Smooth muscle cell (in vitro differentiated cells): ENCODE measurements around the gene ZNF609. TPM values are rescaled to one million over a fixed set of nuclear protein-coding genes. Genes with fewer than 3 reads are reported as not detected.

Source experiments
- DNase-seq: peaks from one replicate; lab custom pipeline; 2025; ENCODE audit not compliant: unreplicated experiment; lab: John Stamatoyannopoulos, UW
- H2AFZ ChIP-seq: fragments of 200-600 bp; sonication (generic); 2 replicates; pipeline ENCODE4 v1.6.0; 2016; ENCODE audit warnings: antibody characterized with exemption, low read depth, mild to moderate bottlenecking
- H3F3A ChIP-seq: fragments of 200-600 bp; sonication (generic); 2 replicates; pipeline ENCODE4 v1.6.0; 2017; ENCODE audit warnings: antibody characterized with exemption, low read depth
- H3K27ac ChIP-seq: fragments of 200-600 bp; sonication (generic); 2 replicates; pipeline ENCODE4 v1.5.1; 2016; ENCODE audit warnings: low read depth, mild to moderate bottlenecking
- H3K27me3 ChIP-seq: fragments of 200-600 bp; sonication (generic); 2 replicates; pipeline ENCODE4 v1.6.1; 2016; ENCODE audit warnings: low read depth, mild to moderate bottlenecking
- H3K36me3 ChIP-seq: fragments of 200-600 bp; sonication (generic); 2 replicates; pipeline ENCODE4 v1.5.1; 2016; ENCODE audit warnings: low read depth
- H3K4me1 ChIP-seq: fragments of 200-600 bp; sonication (generic); 2 replicates; pipeline ENCODE4 v1.5.1; 2016; ENCODE audit warnings: low read depth
- H3K4me2 ChIP-seq: fragments of 200-600 bp; sonication (generic); 2 replicates; pipeline ENCODE4 v1.6.0; 2016; ENCODE audit warnings: mild to moderate bottlenecking
- H3K4me3 ChIP-seq: fragments of 200-600 bp; sonication (generic); 2 replicates; pipeline ENCODE4 v1.5.1; 2016; ENCODE audit warnings: mild to moderate bottlenecking
- H3K79me2 ChIP-seq: fragments of 200-600 bp; sonication (generic); 2 replicates; pipeline ENCODE4 v1.6.0; 2016; ENCODE audit warnings: low read depth, mild to moderate bottlenecking
- H3K9ac ChIP-seq: fragments of 200-600 bp; sonication (generic); 2 replicates; pipeline ENCODE4 v1.6.0; 2016; ENCODE audit warnings: low read depth
- H3K9me3 ChIP-seq: fragments of 200-600 bp; sonication (generic); replicated peaks from 2 replicates; pipeline ENCODE4 v1.5.1; 2016; ENCODE audit warnings: low read depth
- H4K20me1 ChIP-seq: fragments of 200-600 bp; sonication (generic); 2 replicates; pipeline ENCODE4 v1.6.0; 2016; ENCODE audit warnings: low read depth
- WGBS: methylation state at CpG from one replicate; pipeline ENCODE4 v1.1.7; 2016; ENCODE audit warnings: low lambda C conversion rate; 5-methylcytosine and 5-hydroxymethylcytosine counted together
- polyA plus RNA-seq: library from polyadenylated mRNA; unstranded; fragments of >200 nt; fragmentation: Nextera tagmentation; extraction: Ambion mirVana; gene quantifications from 2 replicates; pipeline ENCODE4 v1.2.1, GENCODE V29; 2016
- total RNA-seq: library from RNA; depleted of rRNA; stranded (reverse); fragments of >200 nt; gene quantifications from 2 replicates; pipeline ENCODE4 v1.2.3, GENCODE V29; 2014
- TF ChIP-seq, protein P1 (sequence below): fragments of 200-600 bp; sonication (generic); IDR thresholded peaks from 2 replicates; pipeline ENCODE4 v1.5.1; 2017; ENCODE audit warnings: borderline replicate concordance, mild to moderate bottlenecking, antibody characterized with exemption; ENCODE audit not compliant: insufficient read depth, poor library complexity, severe bottlenecking

The ZNF609 gene
- total and polyA plus RNA-seq, 2 experiments from 2014 or later: 9.9 to 15.6 TPM

GRCh38 chr15:64619880-64620839 is 159.8 kb downstream of the ZNF609 start:
- H3K4me1 ChIP-seq: no peaks in the 10 kb centered on the region
- peaks cover 40% of the 10 kb centered on the region for H3K79me2 ChIP-seq
- no peak overlapping the region for H3K27ac ChIP-seq
- no peak overlapping the region for H2AFZ ChIP-seq
- TF ChIP-seq, protein P1, sequence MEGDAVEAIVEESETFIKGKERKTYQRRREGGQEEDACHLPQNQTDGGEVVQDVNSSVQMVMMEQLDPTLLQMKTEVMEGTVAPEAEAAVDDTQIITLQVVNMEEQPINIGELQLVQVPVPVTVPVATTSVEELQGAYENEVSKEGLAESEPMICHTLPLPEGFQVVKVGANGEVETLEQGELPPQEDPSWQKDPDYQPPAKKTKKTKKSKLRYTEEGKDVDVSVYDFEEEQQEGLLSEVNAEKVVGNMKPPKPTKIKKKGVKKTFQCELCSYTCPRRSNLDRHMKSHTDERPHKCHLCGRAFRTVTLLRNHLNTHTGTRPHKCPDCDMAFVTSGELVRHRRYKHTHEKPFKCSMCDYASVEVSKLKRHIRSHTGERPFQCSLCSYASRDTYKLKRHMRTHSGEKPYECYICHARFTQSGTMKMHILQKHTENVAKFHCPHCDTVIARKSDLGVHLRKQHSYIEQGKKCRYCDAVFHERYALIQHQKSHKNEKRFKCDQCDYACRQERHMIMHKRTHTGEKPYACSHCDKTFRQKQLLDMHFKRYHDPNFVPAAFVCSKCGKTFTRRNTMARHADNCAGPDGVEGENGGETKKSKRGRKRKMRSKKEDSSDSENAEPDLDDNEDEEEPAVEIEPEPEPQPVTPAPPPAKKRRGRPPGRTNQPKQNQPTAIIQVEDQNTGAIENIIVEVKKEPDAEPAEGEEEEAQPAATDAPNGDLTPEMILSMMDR: no peak
- no peak overlapping the region for H3K4me3 ChIP-seq
- no peaks in the 10 kb centered on the region for H3K36me3 ChIP-seq
- H3K27me3 ChIP-seq: no peaks in the 10 kb centered on the region
- H3K4me2 ChIP-seq: no peak overlapping the region
- no peak overlapping the region for H3K9ac ChIP-seq
- no peak for DNase-seq
- peaks cover 4% of the 10 kb centered on the region for H3F3A ChIP-seq
- H3K9me3 ChIP-seq: no peaks in the 10 kb centered on the region
- H4K20me1 ChIP-seq: peaks cover 95% of the 10 kb centered on the region
- 100% methylated on average over 1 of the region's 1 CpG for whole genome bisulfite sequencing

GRCh38 chr15:64621056-64621455 is 160.7 kb downstream of the ZNF609 start:
- Histone ChIP-seq H3K79me2 (peaks cover 36% of the 10 kb centered on the region), H3K27ac (no peak overlapping the region)
- 91% methylated on average over 3 of the region's 3 CpGs for WGBS

GRCh38 chr15:64622410-64623260 is 162.3 kb downstream of the ZNF609 start:
- no peak overlapping the region for H3K4me3 ChIP-seq
- no peak overlapping the region for H2AFZ ChIP-seq
- no peaks in the 10 kb centered on the region for H3K27me3 ChIP-seq
- WGBS: 83% methylated on average over 7 of the region's 7 CpGs
- H3K9ac ChIP-seq: no peak overlapping the region
- H3K36me3 ChIP-seq: no peaks in the 10 kb centered on the region
- H4K20me1 ChIP-seq: peaks cover 97% of the 10 kb centered on the region
- H3K4me2 ChIP-seq: no peak overlapping the region
- H3F3A ChIP-seq: peaks cover 4% of the 10 kb centered on the region
- TF ChIP-seq, protein P1: no peak
- peaks cover 24% of the 10 kb centered on the region for H3K79me2 ChIP-seq
- no peak for DNase-seq
- H3K4me1 ChIP-seq: no peaks in the 10 kb centered on the region
- H3K27ac ChIP-seq: no peak overlapping the region
- H3K9me3 ChIP-seq: no peaks in the 10 kb centered on the region

More at GRCh38 chr15:64621056-64621455, 160.7 kb downstream of the ZNF609 start:
- no peak for DNase-seq
- Histone ChIP-seq H3K4me1 (no peaks in the 10 kb centered on the region), H2AFZ (no peak overlapping the region), H4K20me1 (peaks cover 92% of the 10 kb centered on the region), H3K27me3 (no peaks in the 10 kb centered on the region), H3K4me2 (no peak overlapping the region), H3K9ac (no peak overlapping the region), H3K9me3 (no peaks in the 10 kb centered on the region), H3K36me3 (no peaks in the 10 kb centered on the region), H3F3A (peaks cover 4% of the 10 kb centered on the region), H3K4me3 (no peak overlapping the region)
- TF ChIP-seq, protein P1: no peak
